Neural cell (in vitro differentiated cells): Measurements from ENCODE around the gene MRNIP. TPM values are rescaled to one million over a fixed set of nuclear protein-coding genes. Genes with fewer than 3 reads are reported as not detected.

Experiments used
- H2AFZ ChIP-seq: fragments of 200-600, 300-800 bp; sonication (generic), shearing (Covaris generic); 2 replicates; pipeline ENCODE4 v1.6.0; 2014; ENCODE audit warnings: low read depth, mild to moderate bottlenecking, antibody characterized with exemption, low read length, moderate library complexity
- H3F3A ChIP-seq: fragments of 200-600 bp; shearing (Covaris generic); 2 replicates; pipeline ENCODE4 v1.6.1; 2016; ENCODE audit warnings: mild to moderate bottlenecking, moderate library complexity, mixed read lengths, antibody characterized with exemption, low read length; ENCODE audit not compliant: insufficient read depth, poor library complexity, severe bottlenecking
- H3K27ac ChIP-seq: fragments of 200-600, 300-800 bp; sonication (generic), shearing (Covaris generic); 2 replicates; pipeline ENCODE4 v1.5.1; 2014; ENCODE audit warnings: mild to moderate bottlenecking, low read length, moderate library complexity
- H3K27me3 ChIP-seq: fragments of 300-800, 200-600 bp; sonication (generic), shearing (Covaris generic); 2 replicates; pipeline ENCODE4 v1.6.0; 2014; ENCODE audit warnings: mild to moderate bottlenecking, low read depth, low read length, moderate library complexity; ENCODE audit not compliant: insufficient read depth
- H3K36me3 ChIP-seq: fragments of 300-800, 200-600 bp; sonication (generic), shearing (Covaris generic); 2 replicates; pipeline ENCODE4 v1.5.1; 2014; ENCODE audit warnings: mild to moderate bottlenecking, antibody characterized with exemption, low read length, moderate library complexity; ENCODE audit not compliant: insufficient read depth
- H3K4me2 ChIP-seq: fragments of 300-800, 200-600 bp; sonication (generic), shearing (Covaris generic); 2 replicates; pipeline ENCODE4 v1.6.0; 2014; ENCODE audit warnings: mild to moderate bottlenecking, low read length
- H3K4me3 ChIP-seq: fragments of 300-800, 200-600 bp; sonication (generic), shearing (Covaris generic); 2 replicates; pipeline ENCODE4 v1.5.1; 2014; ENCODE audit warnings: mild to moderate bottlenecking, low read length, moderate library complexity
- H3K79me2 ChIP-seq: fragments of 200-600 bp; shearing (Covaris generic); replicated peaks from 2 replicates; pipeline ENCODE4 v1.6.0; 2014; ENCODE audit warnings: mild to moderate bottlenecking, low read length, moderate library complexity; ENCODE audit not compliant: insufficient read depth
- H3K9ac ChIP-seq: fragments of 300-800, 200-600 bp; sonication (generic), shearing (Covaris generic); 2 replicates; pipeline ENCODE4 v1.6.1; 2016; ENCODE audit warnings: mild to moderate bottlenecking, low read length, mixed read lengths
- H3K9me2 ChIP-seq: fragments of 200-600 bp; shearing (Covaris generic); 2 replicates; pipeline ENCODE4 v1.6.1; 2016; ENCODE audit warnings: mild to moderate bottlenecking, low read length, mixed read lengths; ENCODE audit not compliant: insufficient read depth
- H3K9me3 ChIP-seq: fragments of 200-600, 300-800 bp; sonication (generic), shearing (Covaris generic); 2 replicates; pipeline ENCODE4 v1.6.1; 2016; ENCODE audit warnings: mild to moderate bottlenecking, mixed run types, low read length, moderate library complexity, mixed read lengths
- H4K20me1 ChIP-seq: fragments of 200-600 bp; shearing (Covaris generic); 2 replicates; pipeline ENCODE4 v1.6.1; 2016; ENCODE audit warnings: mild to moderate bottlenecking, mixed run types; ENCODE audit not compliant: insufficient read depth
- CTCF ChIP-seq: fragments of 450-650 bp; IDR thresholded peaks from 2 replicates; pipeline ENCODE4 v1.5.1; 2014; ENCODE audit warnings: antibody characterized with exemption, mild to moderate bottlenecking, moderate library complexity; ENCODE audit not compliant: poor library complexity, severe bottlenecking
- EP300 ChIP-seq: fragments of 450-650 bp; conservative IDR thresholded peaks from 2 replicates; pipeline ENCODE4 v1.6.1; 2014; ENCODE audit warnings: antibody characterized with exemption, mild to moderate bottlenecking, moderate library complexity; ENCODE audit not compliant: poor library complexity, severe bottlenecking
- EZH2 ChIP-seq: fragments of 200-600, 300-800 bp; shearing (Covaris generic), sonication (generic); IDR thresholded peaks from 2 replicates; pipeline ENCODE4 v1.6.1; 2014; ENCODE audit warnings: antibody characterized with exemption, low read length, borderline replicate concordance, mild to moderate bottlenecking; ENCODE audit not compliant: insufficient read depth, poor library complexity, severe bottlenecking
- MXI1 ChIP-seq: fragments of 450-650 bp; conservative IDR thresholded peaks from 2 replicates; pipeline ENCODE4 v1.6.1; 2014; ENCODE audit warnings: antibody characterized with exemption, mild to moderate bottlenecking; ENCODE audit not compliant: poor library complexity, severe bottlenecking
- POLR2AphosphoS5 ChIP-seq: IDR thresholded peaks from 2 replicates; pipeline ENCODE4 v1.6.1; 2012
- RAD21 ChIP-seq: fragments of 450-650 bp; conservative IDR thresholded peaks from 2 replicates; pipeline ENCODE4 v1.6.1; 2014; ENCODE audit warnings: antibody characterized with exemption, mild to moderate bottlenecking, moderate library complexity
- REST ChIP-seq: IDR thresholded peaks from 2 replicates; pipeline ENCODE4 v1.6.1; 2012; ENCODE audit warnings: borderline replicate concordance
- SMC3 ChIP-seq: fragments of 450-650 bp; conservative IDR thresholded peaks from 2 replicates; pipeline ENCODE4 v1.6.1; 2014; ENCODE audit warnings: antibody characterized with exemption, mild to moderate bottlenecking, moderate library complexity; ENCODE audit not compliant: poor library complexity
- TAF1 ChIP-seq: IDR thresholded peaks from 2 replicates; pipeline ENCODE4 v1.6.1; 2012; ENCODE audit warnings: low read depth
- polyA plus RNA-seq: library from polyadenylated mRNA; depleted of rRNA; stranded (reverse); fragments of >200 nt; gene quantifications from 2 replicates; pipeline ENCODE4 v1.2.3, GENCODE V29; 2014

The MRNIP gene
- polyA plus RNA-seq, 1 donor from 2014 or later = 121 TPM

GRCh38 chr5:179870952-179871351 lies 12.3 kb upstream of the MRNIP start:
- Histone ChIP-seq H3K27me3 (no peaks in the 10 kb centered on the region), H3K27ac (no peak overlapping the region), H3K4me3 (no peak overlapping the region), H3K4me2 (no peak overlapping the region), H3K9ac (no peak overlapping the region), H3K9me3 (no peaks in the 10 kb centered on the region), H4K20me1 (no peaks in the 10 kb centered on the region), H3K36me3 (peaks cover 6% of the 10 kb centered on the region), H2AFZ (no peak overlapping the region), H3F3A (no peaks in the 10 kb centered on the region), H3K9me2 (no peaks in the 10 kb centered on the region), H3K79me2 (no peaks in the 10 kb centered on the region)
- TF ChIP-seq EZH2 (no peak), EP300 (no peak), RAD21 (no peak), MXI1 (no peak), POLR2AphosphoS5 (no peak), SMC3 (no peak), REST (no peak), CTCF (no peak), TAF1 (no peak)

GRCh38 chr5:179870403-179870903 lies 11.8 kb upstream of the MRNIP start:
- Histone ChIP-seq H3F3A (no peaks in the 10 kb centered on the region), H3K79me2 (no peaks in the 10 kb centered on the region), H3K9ac (no peak overlapping the region), H3K4me2 (no peak overlapping the region), H3K36me3 (peaks cover 6% of the 10 kb centered on the region), H3K27ac (no peak overlapping the region), H3K9me3 (no peaks in the 10 kb centered on the region), H4K20me1 (no peaks in the 10 kb centered on the region), H3K4me3 (no peak overlapping the region), H2AFZ (no peak overlapping the region), H3K27me3 (no peaks in the 10 kb centered on the region), H3K9me2 (no peaks in the 10 kb centered on the region)
- no peak for TF ChIP-seq EZH2
- TF ChIP-seq CTCF = no peak
- no peak for TF ChIP-seq SMC3
- TF ChIP-seq MXI1 = no peak
- TF ChIP-seq EP300 = no peak
- no peak for TF ChIP-seq RAD21
- no peak for TF ChIP-seq REST
- TF ChIP-seq POLR2AphosphoS5 = no peak
- TF ChIP-seq TAF1 = no peak
